RWPE1 (cell line): ENCODE measurements around the gene CRABP1.

ENCODE experiments used
- CTCF ChIA-PET: fragments of 350-600 bp; sonication (Branson Sonifier 250); formaldehyde crosslinking; extraction: SDS; loops from one replicate; lab custom pipeline; 2021; lab: Yijun Ruan, JAX
- POLR2A ChIA-PET: fragments of 400-600 bp; formaldehyde crosslinking; extraction: SDS; loops from one replicate; lab custom pipeline; 2020; ENCODE audit warnings: antibody characterized with exemption; ENCODE audit not compliant: low non-redundant PET; lab: Yijun Ruan, JAX
- DNase-seq: peaks from one replicate; pipeline ENCODE4 v3.0.0; 2012; ENCODE audit warnings: low spot score
- H3K27ac ChIP-seq: fragments of 450-650 bp; 2 replicates; pipeline ENCODE4 v1.5.1; 2017
- TF ChIP-seq, protein P1 (sequence below): fragments of 450-650 bp; conservative IDR thresholded peaks from 2 replicates; pipeline ENCODE4 v1.5.1; 2017; ENCODE audit warnings: low read depth, mild to moderate bottlenecking

Gene CRABP1

GRCh38 chr15:78301828-78302227, 38.3 kb upstream of the CRABP1 start:
- ChIA-PET POLR2A (no interaction called here), CTCF (interaction anchor here (1.1 kb wide), 1 partner anchor 181 kb away, joined by 3 read pairs; no protein-coding TSS in a partner anchor)
- no peak for DNase-seq
- no peak overlapping the region for H3K27ac ChIP-seq
- TF ChIP-seq, protein P1, sequence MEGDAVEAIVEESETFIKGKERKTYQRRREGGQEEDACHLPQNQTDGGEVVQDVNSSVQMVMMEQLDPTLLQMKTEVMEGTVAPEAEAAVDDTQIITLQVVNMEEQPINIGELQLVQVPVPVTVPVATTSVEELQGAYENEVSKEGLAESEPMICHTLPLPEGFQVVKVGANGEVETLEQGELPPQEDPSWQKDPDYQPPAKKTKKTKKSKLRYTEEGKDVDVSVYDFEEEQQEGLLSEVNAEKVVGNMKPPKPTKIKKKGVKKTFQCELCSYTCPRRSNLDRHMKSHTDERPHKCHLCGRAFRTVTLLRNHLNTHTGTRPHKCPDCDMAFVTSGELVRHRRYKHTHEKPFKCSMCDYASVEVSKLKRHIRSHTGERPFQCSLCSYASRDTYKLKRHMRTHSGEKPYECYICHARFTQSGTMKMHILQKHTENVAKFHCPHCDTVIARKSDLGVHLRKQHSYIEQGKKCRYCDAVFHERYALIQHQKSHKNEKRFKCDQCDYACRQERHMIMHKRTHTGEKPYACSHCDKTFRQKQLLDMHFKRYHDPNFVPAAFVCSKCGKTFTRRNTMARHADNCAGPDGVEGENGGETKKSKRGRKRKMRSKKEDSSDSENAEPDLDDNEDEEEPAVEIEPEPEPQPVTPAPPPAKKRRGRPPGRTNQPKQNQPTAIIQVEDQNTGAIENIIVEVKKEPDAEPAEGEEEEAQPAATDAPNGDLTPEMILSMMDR = no peak

DNA sequence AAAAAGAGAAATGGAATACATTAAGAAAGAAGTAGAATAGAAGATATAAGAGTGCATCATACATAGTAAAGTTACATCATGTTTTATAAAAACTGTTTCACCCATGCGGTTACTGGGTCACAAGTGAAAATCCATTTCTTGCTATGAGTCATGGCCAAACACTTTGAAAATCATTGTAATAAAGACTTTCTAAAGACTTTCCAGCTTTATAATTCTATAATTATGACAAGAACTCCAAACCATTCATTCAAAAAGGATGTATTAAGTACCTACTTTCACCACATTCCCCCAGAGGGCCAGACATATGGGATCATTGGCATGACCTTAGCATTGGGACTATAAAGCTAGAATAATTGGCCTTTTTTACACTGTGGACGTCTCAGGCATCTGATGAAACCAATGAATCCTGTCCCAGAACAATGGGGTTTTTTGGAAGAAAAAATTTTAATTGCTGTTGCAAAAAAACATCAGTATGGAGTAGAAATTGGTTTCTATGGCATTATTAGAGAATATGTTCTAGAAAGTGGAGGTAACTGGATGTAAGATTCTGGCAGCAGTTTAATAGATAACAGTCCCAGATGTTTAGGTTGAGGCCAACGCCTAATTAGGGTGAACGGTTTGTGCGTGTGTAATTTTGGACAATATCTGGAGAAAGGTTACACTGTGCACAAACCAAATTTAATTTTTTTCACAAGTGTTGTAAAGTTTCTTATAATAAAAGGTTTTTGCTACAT, 37.4 kb upstream of the CRABP1 start:
- POLR2A ChIA-PET = no interaction called here
- TF ChIP-seq, protein P1 = no peak
- DNase-seq = peak; percentile 34
- CTCF ChIA-PET = interaction anchor here (0.5 to 1.1 kb wide), 3 partner anchors 11 to 180 kb away, joined by 3 to 4 read pairs (median 3); no protein-coding TSS in a partner anchor
- no peak overlapping the region for H3K27ac ChIP-seq

GRCh38 chr15:78304216-78305066, 35.7 kb upstream of the CRABP1 start:
- H3K27ac ChIP-seq = no peak overlapping the region
- CTCF ChIA-PET = interaction anchor here (0.6 kb wide), 1 partner anchor 254 kb away, joined by 3 read pairs; no protein-coding TSS in a partner anchor
- TF ChIP-seq, protein P1 = no peak
- DNase-seq = no peak
- POLR2A ChIA-PET = no interaction called here

DNA sequence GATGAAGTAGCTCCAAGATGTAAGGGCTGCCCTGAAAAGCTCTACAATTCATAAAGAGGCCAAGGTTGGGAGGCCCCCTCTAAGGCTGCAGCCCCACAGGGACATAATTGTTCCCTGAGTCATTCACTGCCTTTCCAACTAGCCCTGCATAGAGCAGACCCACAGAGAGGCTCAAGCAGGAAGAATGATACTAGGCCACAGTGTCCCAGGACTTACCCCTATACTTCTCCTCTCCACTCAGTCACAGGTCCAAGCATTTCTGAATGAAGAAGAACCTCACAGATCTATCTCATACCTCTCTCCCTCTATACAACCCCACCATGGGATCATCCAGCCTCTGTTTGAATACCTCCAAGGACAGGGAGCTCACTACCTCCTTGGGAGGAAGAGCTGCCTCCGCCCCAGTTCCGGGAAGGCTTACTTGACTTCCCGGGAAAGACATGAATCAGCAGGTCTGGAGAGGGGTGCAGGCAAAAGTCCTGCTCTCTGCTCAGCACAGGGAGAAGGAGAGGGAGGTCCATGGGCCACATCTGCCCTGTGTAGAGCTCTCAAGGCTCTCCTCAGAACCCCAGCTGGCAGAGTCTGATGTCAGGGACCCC, 33.9 kb upstream of the CRABP1 start:
- POLR2A ChIA-PET = no interaction called here
- DNase-seq = no peak
- CTCF ChIA-PET = no interaction called here
- TF ChIP-seq, protein P1 = no peak
- no peak overlapping the region for H3K27ac ChIP-seq

- no peak overlapping the region for H3K27ac ChIP-seq
- CTCF ChIA-PET = interaction anchor here (0.8 to 3.5 kb wide), 7 partner anchors 15 to 402 kb away, joined by 3 to 27 read pairs (median 4); no protein-coding TSS in a partner anchor
- no peak for DNase-seq
- POLR2A ChIA-PET = no interaction called here
- TF ChIP-seq, protein P1 = no peak
These were observed 32.2 kb upstream of the CRABP1 start for GRCh38 chr15:78307976-78308375.
